SK-N-SH treated with all-trans-retinoic acid at 6 μM for 48 hours (cell line): ENCODE measurements around the gene RASA2.

ENCODE experiments used
- ARNTL ChIP-seq: fragments of 450-650 bp; formaldehyde crosslinking; IDR thresholded peaks from 2 replicates; pipeline ENCODE4 v1.5.0; 2020; ENCODE audit warnings: low read depth, mild to moderate bottlenecking, moderate library complexity, borderline replicate concordance
- BACH2 ChIP-seq: fragments of 250-450 bp; sonication (Bioruptor Pico); IDR thresholded peaks from 2 replicates; pipeline ENCODE4 v1.9.0; 2021; ENCODE audit warnings: mild to moderate bottlenecking, borderline replicate concordance
- ESRRG ChIP-seq: fragments of 250-450 bp; sonication (Bioruptor Pico); IDR thresholded peaks from 2 replicates; pipeline ENCODE4 v1.6.1; 2021; ENCODE audit warnings: mild to moderate bottlenecking
- GLIS3 ChIP-seq: fragments of 250-450 bp; sonication (Bioruptor Pico); IDR thresholded peaks from 2 replicates; pipeline ENCODE4 v1.5.0; 2020; ENCODE audit warnings: mild to moderate bottlenecking, moderate library complexity
- ISL1 ChIP-seq: fragments of 250-450 bp; sonication (Bioruptor Pico); IDR thresholded peaks from 2 replicates; pipeline ENCODE4 v2.1.2; 2022; ENCODE audit warnings: mild to moderate bottlenecking, moderate library complexity
- RARB ChIP-seq: fragments of 250-450 bp; sonication (Bioruptor Pico); IDR thresholded peaks from 2 replicates; pipeline ENCODE4 v1.8.0; 2021; ENCODE audit warnings: mild to moderate bottlenecking, moderate library complexity
- SNAI2 ChIP-seq: fragments of 250-450 bp; sonication (Bioruptor Pico); IDR thresholded peaks from 2 replicates; pipeline ENCODE4 v1.5.0; 2020; ENCODE audit warnings: mild to moderate bottlenecking, moderate library complexity
- ZC3H10 ChIP-seq: fragments of 250-450 bp; sonication (Bioruptor Pico); IDR thresholded peaks from 2 replicates; pipeline ENCODE4 v1.5.1; 2021; ENCODE audit warnings: mild to moderate bottlenecking, moderate library complexity
- ZFP3 ChIP-seq: fragments of 250-450 bp; sonication (Bioruptor Pico); IDR thresholded peaks from 2 replicates; pipeline ENCODE4 v1.5.0; 2020; ENCODE audit warnings: mild to moderate bottlenecking, moderate library complexity
- ZFP30 ChIP-seq: fragments of 450-650 bp; formaldehyde crosslinking; IDR thresholded peaks from 2 replicates; pipeline ENCODE4 v1.5.0; 2022; ENCODE audit warnings: mild to moderate bottlenecking, moderate library complexity
- TF ChIP-seq, protein P1 (sequence below): fragments of 250-450 bp; sonication (Bioruptor Pico); IDR thresholded peaks from 2 replicates; pipeline ENCODE4 v1.5.1; 2020; ENCODE audit warnings: low read depth, mild to moderate bottlenecking, moderate library complexity
- TF ChIP-seq, protein P2 (sequence below): fragments of 250-450 bp; sonication (Bioruptor Pico); IDR thresholded peaks from 2 replicates; pipeline ENCODE4 v1.8.0; 2021; ENCODE audit warnings: low read depth, mild to moderate bottlenecking, moderate library complexity, borderline replicate concordance
- TF ChIP-seq, protein P3 (sequence below): fragments of 250-450 bp; sonication (Bioruptor Pico); IDR thresholded peaks from 2 replicates; pipeline ENCODE4 v1.5.0; 2020; ENCODE audit warnings: mild to moderate bottlenecking, moderate library complexity

DNA sequence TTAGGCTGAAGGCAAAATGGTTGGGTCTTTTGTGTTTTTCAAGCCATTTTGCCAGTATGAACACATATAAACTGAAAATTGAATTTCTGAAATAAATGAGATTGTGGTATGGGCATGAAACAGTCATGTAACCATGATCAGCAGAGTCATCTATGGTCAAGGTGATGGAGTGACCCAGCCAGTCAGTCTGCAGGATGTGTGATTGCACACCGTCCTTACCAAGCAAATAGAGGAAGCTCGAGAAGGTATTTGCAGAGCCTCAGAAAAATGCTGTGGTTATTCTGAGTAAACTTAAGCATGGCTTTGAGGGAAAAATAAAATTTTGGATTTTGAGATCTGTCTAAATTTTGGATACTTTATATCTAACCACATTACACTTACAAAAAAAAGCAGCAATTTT is 155.4 kb downstream of the RASA2 start:
- TF ChIP-seq ZFP3 (CRISPR knock-in tag) (no peak), ARNTL (CRISPR knock-in tag) (no peak), GLIS3 (CRISPR knock-in tag) (no peak), ZFP30 (CRISPR knock-in tag) (no peak), SNAI2 (no peak), RARB (CRISPR knock-in tag) (no peak), ISL1 (CRISPR knock-in tag) (no peak), ESRRG (CRISPR knock-in tag) (no peak), ZC3H10 (no peak), BACH2 (CRISPR knock-in tag) (no peak)
- TF ChIP-seq, protein P1, sequence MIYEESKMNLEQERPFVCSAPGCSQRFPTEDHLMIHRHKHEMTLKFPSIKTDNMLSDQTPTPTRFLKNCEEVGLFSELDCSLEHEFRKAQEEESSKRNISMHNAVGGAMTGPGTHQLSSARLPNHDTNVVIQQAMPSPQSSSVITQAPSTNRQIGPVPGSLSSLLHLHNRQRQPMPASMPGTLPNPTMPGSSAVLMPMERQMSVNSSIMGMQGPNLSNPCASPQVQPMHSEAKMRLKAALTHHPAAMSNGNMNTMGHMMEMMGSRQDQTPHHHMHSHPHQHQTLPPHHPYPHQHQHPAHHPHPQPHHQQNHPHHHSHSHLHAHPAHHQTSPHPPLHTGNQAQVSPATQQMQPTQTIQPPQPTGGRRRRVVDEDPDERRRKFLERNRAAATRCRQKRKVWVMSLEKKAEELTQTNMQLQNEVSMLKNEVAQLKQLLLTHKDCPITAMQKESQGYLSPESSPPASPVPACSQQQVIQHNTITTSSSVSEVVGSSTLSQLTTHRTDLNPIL (CRISPR knock-in tag): no peak
- TF ChIP-seq, protein P2, sequence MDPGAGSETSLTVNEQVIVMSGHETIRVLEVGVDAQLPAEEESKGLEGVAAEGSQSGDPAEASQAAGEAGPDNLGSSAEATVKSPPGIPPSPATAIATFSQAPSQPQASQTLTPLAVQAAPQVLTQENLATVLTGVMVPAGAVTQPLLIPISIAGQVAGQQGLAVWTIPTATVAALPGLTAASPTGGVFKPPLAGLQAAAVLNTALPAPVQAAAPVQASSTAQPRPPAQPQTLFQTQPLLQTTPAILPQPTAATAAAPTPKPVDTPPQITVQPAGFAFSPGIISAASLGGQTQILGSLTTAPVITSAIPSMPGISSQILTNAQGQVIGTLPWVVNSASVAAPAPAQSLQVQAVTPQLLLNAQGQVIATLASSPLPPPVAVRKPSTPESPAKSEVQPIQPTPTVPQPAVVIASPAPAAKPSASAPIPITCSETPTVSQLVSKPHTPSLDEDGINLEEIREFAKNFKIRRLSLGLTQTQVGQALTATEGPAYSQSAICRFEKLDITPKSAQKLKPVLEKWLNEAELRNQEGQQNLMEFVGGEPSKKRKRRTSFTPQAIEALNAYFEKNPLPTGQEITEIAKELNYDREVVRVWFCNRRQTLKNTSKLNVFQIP (CRISPR knock-in tag): no peak
- TF ChIP-seq, protein P3, sequence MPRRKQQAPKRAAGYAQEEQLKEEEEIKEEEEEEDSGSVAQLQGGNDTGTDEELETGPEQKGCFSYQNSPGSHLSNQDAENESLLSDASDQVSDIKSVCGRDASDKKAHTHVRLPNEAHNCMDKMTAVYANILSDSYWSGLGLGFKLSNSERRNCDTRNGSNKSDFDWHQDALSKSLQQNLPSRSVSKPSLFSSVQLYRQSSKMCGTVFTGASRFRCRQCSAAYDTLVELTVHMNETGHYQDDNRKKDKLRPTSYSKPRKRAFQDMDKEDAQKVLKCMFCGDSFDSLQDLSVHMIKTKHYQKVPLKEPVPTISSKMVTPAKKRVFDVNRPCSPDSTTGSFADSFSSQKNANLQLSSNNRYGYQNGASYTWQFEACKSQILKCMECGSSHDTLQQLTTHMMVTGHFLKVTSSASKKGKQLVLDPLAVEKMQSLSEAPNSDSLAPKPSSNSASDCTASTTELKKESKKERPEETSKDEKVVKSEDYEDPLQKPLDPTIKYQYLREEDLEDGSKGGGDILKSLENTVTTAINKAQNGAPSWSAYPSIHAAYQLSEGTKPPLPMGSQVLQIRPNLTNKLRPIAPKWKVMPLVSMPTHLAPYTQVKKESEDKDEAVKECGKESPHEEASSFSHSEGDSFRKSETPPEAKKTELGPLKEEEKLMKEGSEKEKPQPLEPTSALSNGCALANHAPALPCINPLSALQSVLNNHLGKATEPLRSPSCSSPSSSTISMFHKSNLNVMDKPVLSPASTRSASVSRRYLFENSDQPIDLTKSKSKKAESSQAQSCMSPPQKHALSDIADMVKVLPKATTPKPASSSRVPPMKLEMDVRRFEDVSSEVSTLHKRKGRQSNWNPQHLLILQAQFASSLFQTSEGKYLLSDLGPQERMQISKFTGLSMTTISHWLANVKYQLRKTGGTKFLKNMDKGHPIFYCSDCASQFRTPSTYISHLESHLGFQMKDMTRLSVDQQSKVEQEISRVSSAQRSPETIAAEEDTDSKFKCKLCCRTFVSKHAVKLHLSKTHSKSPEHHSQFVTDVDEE (CRISPR knock-in tag): no peak
